ENCODE measurements around the gene IMMP1L.
A peak's percentile ranks its signal among the peaks of the same experiment; 100 is the strongest.
"Not testable (repeated sequence)": the region's sequence is repeated elsewhere in the genome, so short reads cannot be mapped to it uniquely, and the experiment has no call there.

The IMMP1L gene

GRCh38 chr11:31509429-31510345 lies at the start of gene IMMP1L, which contains the start of gene ELP4:
IMMP1L (minus strand) TSS chr11:31509622; CDS start chr11:31463276, 46,346 bp downstream.
ELP4 (plus strand) TSS chr11:31509767; CDS start chr11:31509785, 18 bp downstream.
- peak; percentile 94 for DNase-seq

DNA sequence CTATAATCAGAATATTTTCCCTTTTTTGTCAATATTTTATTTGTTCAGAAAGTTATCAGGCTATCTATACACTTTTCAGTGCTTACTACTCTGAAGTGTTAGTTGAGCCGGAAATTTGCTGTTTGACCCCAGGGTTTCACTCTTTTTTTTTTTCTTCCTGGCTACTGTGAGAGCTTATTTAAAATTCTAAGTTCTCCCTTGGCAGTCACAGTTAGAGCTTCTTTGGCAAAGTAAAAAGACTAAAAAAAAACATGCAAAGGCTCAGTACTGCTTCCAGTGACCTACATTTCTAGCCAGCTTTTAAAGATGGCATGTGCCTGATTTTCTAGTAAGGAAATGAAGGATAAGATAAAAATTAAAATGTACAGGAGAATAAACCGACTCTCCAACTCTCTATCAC lies 48.6 kb upstream of the IMMP1L start:
- DNase-seq, result no peak

DNA sequence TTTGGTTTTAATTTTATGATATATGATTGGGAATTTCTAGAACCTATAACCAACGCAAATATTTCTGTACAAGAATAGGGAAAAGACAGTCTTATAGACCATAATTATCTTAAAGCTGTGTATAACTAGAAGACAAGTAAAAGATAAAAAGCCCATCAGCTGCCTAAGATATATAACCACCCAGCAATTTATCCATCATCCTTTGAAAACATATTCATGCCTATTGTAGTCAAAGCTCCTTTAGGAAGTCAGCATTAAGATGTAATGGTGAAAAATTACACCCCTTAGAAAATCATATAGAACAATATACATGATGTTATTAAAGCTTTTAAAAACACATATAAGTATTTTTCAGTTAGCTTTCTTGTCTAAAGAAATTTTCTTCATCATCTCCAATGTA lies 46.5 kb upstream of the IMMP1L start:
- no peak for DNase-seq

DNA sequence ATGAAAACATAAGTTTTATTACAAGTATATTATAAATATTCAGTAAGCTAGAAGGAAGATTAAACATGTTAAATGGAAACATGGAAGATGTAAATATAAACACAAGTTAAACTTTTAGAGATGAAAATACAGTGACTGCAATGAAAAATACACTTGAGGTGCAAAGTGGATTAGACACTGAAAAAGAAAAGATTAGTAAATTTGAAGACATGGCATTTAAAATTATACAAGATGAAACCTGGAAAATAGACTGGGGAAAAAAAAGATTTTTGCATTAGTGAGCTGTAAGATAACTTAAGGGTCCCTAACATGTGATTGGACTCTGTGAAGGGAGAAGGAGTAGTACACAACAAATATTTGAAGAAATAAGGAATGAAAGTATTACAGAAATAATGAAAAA lies 33.4 kb upstream of the IMMP1L start:
- no peak for DNase-seq

- no peak for DNase-seq
Observed at GRCh38 chr11:31535479-31535878, 26.1 kb upstream of the IMMP1L start.

DNA sequence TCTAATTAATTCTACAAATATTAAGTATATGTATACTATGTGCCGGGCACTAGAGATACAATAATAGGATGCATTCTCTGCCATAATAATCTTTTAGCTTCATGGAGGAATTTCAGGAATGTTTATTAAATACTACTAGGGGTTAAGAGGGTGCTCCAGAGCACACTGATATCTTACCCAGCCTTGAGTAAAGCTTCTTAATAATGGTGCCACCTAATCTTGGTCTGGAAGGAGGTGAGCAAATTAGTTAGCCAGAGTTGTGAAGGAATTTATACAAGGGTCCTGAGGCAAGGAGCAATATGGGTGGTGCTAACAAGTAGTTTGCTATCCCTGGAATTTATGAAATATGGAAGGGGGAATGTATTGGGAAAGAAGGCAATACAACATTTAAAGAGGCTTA lies 21.9 kb upstream of the IMMP1L start:
- no peak for DNase-seq

DNA sequence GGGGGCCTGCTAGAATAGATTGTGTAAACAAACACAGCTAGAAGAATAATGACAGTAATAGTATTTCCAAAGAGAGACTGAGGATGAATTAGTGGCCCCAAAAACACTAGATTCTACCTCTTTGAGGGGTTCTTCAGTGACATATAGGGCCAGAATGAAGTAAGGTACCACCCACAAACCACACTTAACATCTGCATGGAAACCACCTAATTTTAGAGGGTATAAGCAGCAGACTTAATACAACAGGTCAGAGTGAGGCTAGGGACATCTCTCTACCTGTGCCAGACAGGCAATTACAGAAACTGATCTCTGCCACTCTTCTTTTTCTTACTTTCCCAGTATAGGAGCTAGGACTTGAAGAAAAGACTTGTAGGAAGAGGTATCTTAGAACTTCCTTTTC lies 20.3 kb upstream of the IMMP1L start:
- DNase-seq, result no peak

DNA sequence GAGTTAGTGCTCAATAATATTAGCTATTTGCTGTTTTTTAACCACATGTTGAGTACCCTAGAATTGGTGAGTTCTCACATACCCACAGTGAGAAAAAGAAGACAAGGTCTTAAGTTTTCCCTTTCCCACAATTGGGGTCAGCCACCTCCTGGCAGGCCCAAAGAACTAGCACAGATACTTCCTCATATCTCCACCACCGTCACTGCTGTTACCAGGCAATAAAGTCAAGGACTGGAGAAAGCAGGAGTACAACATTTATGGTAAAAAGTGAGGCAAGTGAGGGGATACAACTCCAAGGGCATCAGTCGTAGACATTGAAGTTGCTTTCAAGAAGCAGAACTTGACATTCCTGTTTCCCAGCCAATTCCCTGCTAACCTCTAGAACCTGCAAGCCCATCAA lies 19.8 kb upstream of the IMMP1L start:
- no peak for DNase-seq

DNA sequence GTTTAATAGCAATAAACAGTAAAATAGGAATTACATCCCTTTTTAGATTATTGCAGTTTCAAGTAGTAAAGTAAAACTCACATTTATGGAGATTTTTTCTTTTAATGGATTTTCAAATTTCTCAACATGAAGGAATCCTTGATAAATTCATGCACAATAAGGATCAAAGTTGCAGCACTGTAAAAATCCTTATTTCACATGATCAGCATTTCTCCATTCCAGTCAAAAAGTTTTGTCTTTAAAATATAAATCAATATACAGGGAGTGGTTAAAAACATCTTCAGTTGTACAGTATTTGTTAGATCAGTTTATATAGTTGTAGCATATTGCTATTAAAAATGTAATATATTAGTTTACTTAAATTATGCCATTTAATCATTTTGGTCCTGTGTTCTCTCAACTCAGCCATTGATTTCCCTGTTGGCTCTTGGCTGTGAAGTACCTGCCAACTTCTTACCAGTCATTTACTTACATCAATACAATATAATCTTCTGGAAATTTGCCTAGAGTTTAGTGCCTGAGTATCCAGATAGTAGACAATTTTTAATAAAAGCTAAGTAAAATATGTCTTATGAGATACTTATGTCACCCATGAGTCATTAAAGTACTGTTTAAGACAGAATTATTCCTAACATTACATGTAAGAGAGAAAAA lies 12.2 kb upstream of the IMMP1L start:
- no peak for DNase-seq

DNA sequence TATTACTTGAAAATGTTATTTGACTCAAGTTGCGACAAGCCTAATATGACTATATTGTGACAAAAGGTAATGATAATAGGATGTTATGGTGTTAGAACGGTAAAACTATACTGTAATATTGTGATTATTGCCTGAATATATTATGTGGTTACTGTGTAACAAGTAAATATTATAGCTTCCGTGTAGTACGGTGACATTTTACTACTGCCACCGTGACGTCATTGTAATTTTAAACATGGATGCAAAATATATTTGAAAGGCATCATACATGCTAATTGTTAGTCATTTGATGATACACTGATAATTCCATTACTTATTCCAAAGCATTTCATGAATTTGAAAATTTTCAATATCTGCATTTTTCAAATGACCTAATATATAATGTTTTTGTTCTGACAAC lies 2.7 kb upstream of the IMMP1L start:
- no peak for DNase-seq

DNA sequence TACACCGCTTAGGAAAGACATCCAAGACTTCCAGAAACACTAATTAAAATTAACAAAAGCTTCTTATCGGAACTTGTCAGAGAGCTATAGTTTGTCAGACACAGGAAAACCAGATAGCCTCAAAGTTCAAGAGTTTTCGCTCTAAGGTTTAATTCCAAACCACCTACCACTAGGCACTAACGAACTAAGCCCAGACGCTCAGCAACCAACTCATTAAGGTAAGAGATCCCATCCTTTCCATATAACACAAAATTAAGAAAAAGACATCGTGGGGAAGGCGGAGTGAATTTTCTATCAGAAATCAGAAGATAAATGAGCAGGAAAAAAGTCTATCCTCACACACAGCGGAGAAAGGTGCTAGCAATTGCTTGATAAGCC lies 382 bp downstream of the IMMP1L start:
- DNase-seq, result no peak

- DNase-seq, result no peak
Observed at GRCh38 chr11:31500560-31500959, 8.9 kb downstream of the IMMP1L start.

DNA sequence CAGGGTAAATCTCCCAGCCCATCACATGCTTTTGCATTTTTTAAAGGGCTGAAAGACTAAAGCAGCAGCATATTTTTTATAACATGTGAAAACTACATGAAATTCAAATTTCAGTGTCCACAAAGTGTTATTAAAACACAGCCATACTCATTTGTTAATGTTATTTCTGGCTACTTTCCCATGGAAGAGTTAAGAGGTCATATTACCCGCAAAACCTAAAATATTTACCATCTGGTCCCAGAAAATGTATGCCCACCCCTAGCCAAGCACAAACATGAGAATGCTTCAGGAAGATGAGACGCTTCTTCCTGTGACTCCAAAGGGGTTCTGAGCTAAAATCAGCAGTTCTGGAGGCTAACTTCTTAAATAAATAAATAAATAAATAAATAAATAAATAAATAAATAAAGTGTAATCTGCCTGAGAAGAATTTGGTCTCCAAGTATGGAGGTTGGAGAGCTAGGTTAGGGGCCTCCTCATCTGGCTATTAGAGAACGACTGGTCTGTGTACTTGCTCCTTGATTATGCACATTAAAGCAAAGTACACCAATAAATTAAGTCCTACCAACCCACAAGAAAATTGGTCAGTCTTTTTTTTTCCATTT lies 9.7 kb downstream of the IMMP1L start:
- no peak for DNase-seq

GRCh38 chr11:31493762-31494161 lies 15.7 kb downstream of the IMMP1L start:
- not testable (repeated sequence) for DNase-seq

DNA sequence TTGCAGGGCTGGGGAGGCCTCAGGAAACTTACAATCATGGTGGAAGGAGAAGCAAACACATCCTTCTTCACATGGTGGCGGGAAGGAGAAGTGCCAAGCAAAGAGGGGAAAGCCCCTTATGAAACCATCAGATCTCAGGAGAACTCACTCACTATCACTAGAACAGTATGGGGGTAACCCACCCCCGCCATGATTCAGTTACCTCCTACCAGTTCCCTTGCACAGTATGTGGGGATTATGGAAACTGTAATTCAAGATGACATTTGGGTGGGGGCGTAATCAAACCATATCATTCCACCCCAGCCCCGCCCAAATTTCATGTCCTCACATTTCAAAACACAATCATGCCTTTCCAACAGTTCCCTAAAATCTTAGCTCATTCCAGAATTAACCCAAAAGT lies 16.2 kb downstream of the IMMP1L start:
- no peak for DNase-seq

- DNase-seq, result no peak
Observed at GRCh38 chr11:31492320-31492913, 17.0 kb downstream of the IMMP1L start.

DNA sequence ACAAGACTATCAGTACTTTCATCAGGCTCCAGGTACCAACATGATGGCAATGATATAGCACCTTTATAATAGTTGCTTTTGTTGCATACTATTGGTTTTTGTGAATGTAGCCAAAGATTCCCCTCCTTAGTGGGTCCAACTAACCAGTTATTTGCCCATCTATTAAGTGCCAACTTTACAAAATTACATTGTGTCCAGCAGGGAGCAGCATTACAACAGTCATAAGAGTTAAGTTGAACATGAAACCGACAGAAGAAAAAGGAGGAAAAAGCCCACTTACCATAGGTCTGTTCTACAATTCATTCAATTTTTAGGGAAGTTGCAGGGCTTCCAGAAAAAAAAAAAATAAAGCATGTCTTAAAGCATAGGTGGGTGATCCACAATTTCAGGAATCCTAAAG lies 21.6 kb downstream of the IMMP1L start:
- DNase-seq, result no peak

DNA sequence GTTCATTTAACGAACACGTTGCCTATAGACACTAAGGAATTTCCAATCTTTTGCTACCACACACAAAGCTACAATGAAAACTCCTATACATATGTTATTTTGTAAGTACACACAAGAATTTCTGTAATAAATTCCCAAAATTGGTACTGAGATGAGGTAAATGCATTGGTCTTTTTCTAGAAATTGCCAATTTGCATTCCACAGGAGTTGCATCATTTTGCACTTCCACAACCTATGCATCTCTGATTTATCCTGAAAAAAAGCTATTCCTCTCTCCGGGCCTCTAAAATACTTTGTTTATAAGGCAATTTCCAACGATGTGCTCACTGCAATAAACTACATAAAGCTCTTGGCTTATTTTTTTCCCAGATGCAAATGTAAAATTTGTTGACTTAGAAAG lies 24.9 kb downstream of the IMMP1L start:
- no peak for DNase-seq

- no peak for DNase-seq
Observed at GRCh38 chr11:31480930-31481329, 28.5 kb downstream of the IMMP1L start.

- DNase-seq, result no peak
Observed at GRCh38 chr11:31479066-31479465, 30.4 kb downstream of the IMMP1L start.

DNA sequence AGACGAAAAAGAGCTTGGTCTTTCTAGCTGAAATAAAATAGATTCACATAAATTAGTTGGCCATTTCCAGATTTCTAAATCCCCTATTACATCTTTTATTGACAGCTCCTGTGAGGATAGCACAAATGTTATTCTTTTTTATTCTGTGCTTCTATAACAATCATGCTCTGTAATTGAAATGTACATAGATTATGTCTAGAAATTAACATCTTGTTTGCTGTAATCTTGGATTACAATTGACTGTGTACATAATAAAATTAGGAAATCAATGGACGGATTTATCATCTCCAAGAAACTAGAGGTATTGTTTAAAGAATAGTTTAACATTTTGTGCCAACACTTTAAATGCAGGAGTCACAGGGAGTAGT lies 31.2 kb downstream of the IMMP1L start:
- DNase-seq, result no peak

DNA sequence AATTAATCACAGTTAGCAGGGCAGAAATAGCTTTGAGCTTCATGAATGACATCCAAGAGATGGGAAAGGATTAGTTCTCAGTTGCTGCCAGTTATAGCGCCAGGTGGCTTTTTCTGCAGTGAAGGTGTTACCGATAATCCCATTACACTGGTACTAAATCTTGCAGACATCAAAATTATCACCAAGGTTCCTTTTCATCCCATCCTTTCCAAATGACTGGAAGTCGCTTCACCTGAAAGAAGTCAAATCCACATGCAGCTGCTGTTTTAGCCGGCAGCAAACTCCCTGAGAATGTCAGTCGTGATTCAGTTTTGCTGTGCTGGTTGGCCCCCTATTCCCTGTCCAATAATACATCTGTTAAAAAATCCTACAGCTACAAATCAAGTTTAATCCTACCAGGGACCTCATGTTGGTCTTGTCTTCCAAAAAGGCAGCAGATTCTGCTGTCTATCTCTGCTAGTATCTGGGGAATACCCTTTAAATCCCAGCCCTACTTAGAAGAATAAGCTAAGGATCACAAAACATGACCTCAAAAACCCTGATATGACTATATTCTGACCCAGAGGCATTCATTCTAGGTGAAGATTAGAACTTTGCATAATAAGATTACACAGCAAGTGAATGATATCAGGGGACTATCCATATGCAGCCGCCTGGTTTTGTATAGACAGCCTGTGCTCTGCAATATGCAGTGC lies 31.7 kb downstream of the IMMP1L start:
- no peak for DNase-seq

- no peak for DNase-seq
Observed at GRCh38 chr11:31474083-31474482, 35.3 kb downstream of the IMMP1L start.

Data from activated CD8-positive, alpha-beta memory T cell treated with anti-CD3 and anti-CD28 coated beads, Interleukin-2, amount 50 U/mL, for 4 hours (primary cell).